ENCODE measurements around the gene HECW1.
A peak's percentile ranks its signal among the peaks of the same experiment; 100 is the strongest.
"Not testable (repeated sequence)": the region's sequence is repeated elsewhere in the genome, so short reads cannot be mapped to it uniquely, and the experiment has no call there.

HECW1 gene

DNA sequence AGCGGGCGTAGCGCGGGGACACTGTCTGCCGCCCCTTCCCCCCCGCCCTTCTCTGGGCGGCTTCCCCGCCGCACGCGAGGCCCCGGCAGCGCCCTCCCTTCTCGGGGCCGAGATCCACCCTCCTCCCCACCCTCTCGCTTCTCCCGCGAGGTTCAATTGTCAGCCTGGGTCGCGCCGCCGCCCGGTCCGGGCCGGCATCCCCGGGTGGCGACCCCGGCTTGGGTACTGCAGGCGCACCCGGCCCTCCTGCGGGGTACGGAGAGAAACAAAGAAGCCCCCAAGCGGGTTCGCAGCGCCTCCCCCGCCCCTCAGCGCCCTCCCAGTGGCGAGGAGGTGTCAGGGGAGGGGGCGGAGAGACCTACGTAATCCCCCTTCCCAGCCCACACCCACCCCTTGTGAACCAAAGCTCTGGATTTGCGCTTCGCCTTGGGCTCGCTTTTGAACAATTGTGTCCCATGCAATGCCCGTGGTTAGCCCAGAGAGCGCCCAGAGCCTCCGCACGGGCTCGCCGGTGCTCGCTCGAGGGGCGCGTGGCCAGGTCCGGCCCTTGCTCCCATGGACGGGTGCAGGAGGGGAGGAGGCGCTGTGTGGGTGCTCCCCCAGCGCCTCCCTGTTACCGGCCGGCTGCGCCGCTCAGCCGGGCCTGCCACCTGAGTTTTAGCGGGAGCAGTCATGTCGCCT lies 634 bp downstream of the HECW1 start:
- peak; percentile 66 for DNase-seq

GRCh38 chr7:43113622-43114457 lies 1.4 kb downstream of the HECW1 start:
- peak; percentile 24 for DNase-seq

- DNase-seq, result no peak
These were observed 2.0 kb downstream of the HECW1 start for GRCh38 chr7:43114458-43114780.

GRCh38 chr7:43116451-43116850 lies 4.0 kb downstream of the HECW1 start:
- no peak for DNase-seq

- DNase-seq, result no peak
These were observed 4.6 kb downstream of the HECW1 start for GRCh38 chr7:43117095-43117494.

- DNase-seq, result no peak
These were observed 5.4 kb downstream of the HECW1 start for GRCh38 chr7:43117861-43118260.

GRCh38 chr7:43118313-43118712 lies 5.9 kb downstream of the HECW1 start:
- DNase-seq, result no peak

GRCh38 chr7:43119371-43120075 lies 7.1 kb downstream of the HECW1 start:
- no peak for DNase-seq

GRCh38 chr7:43121973-43122372 lies 9.5 kb downstream of the HECW1 start:
- DNase-seq, result no peak

- DNase-seq, result no peak
These were observed 11.0 kb downstream of the HECW1 start for GRCh38 chr7:43123457-43123856.

DNA sequence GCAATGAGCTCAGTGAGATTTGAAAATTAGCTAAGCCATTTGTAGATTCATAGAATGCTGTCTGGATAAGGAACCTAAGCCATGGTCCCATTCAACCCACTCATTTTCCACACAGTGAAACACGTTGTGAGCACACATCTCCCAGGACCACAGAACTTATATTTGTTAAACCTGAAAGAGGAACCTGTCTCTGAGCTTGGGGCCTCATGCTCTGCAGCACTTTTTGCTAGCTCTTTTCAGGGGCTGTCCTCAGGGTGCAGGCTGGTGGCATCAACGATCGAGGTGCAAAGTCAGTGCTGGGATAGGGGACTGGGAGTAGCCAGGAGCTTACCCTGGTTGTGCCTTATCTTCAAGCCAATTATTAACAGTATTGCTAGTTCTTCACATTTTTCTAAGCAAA lies 11.9 kb downstream of the HECW1 start:
- no peak for DNase-seq

DNA sequence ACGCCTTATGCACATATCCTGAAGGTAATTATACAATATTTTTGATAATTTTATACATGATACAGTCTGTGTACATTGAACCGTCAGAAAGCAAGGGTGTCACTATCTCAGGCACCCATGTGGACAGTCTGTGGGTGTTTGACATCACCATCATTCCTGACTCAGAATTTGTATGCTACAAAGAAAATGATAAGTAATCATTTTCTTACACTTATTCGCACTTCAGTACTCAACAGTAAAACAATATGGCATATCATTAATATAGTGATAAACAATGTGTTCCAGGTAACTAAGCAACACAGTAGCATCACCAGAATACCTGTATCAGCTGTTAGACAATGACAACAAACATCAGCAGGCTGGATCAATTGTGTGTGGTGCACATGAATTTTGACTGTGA lies 17.9 kb downstream of the HECW1 start:
- no peak for DNase-seq

GRCh38 chr7:43135129-43135528 lies 22.7 kb downstream of the HECW1 start:
- no peak for DNase-seq

DNA sequence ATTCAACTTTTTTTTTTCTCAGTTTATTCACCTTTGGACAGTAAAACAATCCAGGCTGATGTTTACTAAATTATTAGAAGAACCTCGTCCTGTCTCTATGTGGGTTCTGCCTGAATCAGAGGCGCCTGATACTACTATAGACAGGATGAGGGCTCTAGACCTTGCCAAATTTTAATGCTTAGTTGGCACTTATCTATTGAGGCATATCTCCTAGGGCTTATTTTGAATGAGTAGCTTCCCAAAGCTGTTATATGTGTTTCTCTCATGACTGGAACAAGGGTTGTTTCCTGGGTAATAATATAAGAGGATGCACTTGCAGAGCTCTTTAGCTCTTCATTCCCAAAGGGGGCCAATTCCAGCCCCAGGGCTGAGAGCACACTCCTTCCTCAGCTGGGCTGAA lies 23.6 kb downstream of the HECW1 start:
- DNase-seq, result no peak

GRCh38 chr7:43137121-43137744 lies 24.8 kb downstream of the HECW1 start:
- DNase-seq, result not testable (repeated sequence)

GRCh38 chr7:43137811-43138210 lies 25.4 kb downstream of the HECW1 start:
- no peak for DNase-seq

DNA sequence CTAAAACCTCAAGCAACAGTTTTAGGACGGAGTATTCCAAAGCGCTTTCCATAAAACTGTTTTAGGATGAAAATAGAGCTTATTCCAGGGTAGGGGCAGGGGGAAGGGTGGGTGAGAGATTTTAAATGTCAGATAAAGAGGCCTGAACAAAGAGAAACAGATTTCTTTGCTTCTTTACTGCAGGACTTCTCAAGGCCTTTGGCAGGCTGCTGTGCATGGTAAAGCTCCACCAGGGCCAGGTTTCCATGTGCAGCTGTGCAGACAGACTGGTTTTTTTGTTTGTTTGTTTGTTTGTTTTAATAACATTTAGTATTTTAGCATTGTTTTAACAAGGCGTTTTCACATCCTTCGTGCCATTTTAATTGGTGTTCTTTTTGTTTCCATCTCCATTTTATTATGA lies 26.3 kb downstream of the HECW1 start:
- DNase-seq, result no peak

DNA sequence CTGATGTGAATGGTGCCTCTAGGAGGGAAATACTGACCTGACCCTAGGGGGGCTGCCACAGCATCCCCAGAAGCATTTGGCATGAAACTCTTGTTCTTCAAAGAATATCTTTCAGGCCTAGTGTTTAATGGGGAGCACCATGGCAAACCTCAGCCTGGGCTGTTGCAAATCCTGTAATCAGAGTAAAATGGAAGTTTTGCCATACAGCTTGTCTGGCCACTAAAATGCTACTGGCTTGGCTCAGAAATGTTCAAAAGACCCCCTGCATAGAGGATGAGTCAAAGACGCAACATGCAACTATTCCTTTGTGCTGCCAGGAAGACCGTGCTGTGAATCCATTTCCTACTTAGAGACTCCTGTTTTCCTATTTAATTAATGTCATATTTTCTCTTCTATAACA lies 26.7 kb downstream of the HECW1 start:
- no peak for DNase-seq

DNA sequence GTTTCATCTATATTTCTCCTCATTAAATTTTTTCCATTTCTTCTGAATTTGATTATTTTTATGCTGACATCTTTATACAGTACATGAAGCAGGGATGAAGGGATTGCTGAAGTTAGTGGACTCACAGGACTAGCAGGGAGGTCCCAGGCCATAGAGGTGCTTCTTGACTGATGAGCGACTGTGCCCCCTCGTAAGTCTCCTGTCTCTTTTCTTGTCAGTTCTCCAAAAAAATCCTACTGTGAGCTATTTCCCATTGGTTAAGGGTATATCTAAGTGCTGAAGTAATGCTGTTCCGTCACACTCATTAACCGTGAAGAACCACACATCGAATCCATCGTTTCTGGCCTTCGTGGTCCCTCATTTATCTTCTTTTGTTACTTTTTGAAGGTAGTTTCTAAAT lies 27.7 kb downstream of the HECW1 start:
- DNase-seq, result no peak

DNA sequence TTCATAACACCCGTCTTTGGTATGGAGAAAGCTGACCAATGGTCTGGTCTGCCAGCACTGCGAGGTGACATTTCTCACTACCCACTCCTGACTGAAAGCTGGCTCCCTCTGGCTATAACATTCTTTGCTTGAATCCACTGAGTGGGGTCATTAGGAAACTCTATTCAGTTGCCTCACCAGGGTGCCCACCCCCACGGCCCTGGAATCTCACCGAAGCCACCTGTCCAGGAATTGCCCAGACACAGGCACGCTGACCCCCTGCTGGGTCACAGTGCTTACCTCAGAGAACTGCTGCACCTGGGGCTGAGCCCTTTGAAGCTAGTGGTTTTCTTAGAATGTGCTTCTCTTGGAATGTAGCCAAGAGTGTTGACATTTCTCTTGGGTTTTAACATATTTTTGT lies 28.6 kb downstream of the HECW1 start:
- no peak for DNase-seq

- DNase-seq, result no peak
These were observed 30.3 kb downstream of the HECW1 start for GRCh38 chr7:43142703-43143102.

DNA sequence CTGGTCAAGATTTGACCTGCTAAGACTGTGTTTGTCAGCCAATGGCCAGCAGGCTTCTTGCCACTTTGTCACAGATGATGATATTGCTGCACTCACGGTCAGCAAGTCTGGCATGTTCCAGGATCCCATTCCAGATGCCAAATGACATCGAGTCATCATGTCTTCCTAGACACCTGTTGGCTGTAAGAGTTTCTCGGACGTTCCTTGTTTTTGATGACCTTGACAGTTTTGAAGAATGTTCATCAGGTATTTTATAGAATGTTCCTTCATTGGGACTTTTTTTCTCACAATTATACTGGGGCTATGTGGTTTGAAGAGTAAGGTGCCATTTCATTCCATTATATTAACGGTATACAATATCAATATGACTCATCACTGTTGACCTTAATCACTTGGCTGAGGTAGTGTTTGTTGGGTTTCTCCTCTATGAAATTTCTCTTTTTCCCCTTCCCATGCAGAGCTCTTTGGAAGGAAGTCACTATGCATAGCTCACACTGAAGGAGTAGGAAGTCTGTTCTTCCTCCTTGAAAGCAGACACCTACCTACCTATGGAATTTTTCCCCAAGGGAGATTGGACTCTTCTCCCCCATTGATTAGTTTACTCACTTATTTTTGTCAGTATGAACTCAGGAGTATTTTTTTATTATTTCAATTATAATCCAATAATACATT lies 31.6 kb downstream of the HECW1 start:
- DNase-seq, result no peak

DNA sequence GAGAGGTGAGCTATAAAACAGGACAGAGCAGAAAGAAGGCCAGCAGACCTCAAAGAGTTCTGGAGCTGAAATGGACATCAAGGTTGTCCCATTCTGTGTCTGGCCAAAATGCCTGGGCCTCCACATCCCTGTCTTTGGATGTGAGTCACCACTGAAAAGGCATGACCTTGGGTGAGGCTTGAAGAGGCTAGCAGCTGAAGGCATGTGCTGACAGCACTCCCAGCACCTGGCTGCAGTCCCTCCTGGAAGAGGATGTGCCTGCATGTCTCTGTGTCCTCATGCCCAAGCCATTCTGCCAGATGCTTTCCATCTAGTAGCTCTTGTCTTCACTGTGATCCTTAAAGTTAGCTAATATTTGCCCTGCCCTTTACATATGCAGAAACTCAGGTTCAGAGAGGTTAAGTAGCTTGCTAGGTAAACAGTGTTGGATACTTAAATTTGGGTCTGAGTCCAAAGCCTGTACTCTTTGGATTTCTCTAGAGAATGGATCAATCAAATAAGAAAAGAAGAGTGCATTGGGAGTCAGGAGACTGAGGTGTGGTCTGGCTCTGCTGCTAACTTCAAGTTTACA lies 35.8 kb downstream of the HECW1 start:
- DNase-seq, result no peak

Measured in right hindlimb (tissue), 1 donor.